HCEC 1CT (cell line): Measurements from ENCODE around the gene HOXB3.
"Not testable (repeated sequence)": the region's sequence is repeated elsewhere in the genome, so short reads cannot be mapped to it uniquely, and the experiment has no call there.

Experiments
- DNase-seq: peaks from one replicate; pipeline ENCODE4 v3.0.0-alpha.2; 2017

Gene HOXB3

DNA sequence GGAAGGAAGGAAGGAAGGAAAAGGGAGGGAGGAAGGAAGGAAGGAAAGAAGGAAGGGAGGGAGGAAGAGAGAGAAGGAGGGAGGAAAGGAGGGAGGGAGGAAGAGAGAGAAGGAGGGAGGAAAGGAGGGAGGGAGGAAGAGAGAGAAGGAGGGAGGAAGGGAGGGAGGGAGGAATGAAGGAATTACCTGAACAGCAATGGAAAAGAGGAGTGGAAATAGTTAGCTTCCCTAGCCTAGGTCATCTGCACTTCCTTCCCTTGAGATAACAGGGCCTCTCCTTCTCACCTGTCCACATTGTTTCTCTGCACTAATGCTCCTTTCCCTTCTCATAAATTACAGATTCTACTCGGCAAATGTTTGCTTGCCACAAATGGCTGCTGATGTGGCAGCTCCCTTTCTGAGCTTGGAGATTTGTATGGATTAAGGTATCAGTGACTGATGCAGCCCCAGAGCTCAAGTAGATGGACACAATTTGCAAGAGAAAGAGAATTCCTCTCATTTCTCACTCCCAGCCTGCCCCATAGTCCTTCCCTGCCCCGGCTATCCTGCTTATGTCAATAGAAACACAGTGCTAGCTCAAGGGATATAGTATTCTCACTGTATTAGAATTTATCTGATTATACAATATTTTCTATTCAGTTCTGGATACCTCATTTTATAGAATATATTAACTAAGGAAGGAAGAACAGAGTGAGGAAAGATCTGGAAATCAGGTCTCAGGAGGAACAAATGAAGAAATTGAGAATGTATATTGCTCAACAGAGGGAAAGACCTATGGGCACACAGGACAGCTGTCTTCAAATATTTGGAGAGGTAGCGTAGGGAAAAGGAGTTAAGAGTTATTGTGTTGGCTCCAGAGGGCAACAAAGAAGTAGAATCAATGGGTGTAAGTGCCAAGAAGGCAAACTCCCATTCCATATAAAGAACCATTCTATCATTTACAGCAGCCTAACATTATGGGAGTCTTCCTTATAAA is 73.8 kb downstream of the HOXB3 start:
- no peak for DNase-seq

DNA sequence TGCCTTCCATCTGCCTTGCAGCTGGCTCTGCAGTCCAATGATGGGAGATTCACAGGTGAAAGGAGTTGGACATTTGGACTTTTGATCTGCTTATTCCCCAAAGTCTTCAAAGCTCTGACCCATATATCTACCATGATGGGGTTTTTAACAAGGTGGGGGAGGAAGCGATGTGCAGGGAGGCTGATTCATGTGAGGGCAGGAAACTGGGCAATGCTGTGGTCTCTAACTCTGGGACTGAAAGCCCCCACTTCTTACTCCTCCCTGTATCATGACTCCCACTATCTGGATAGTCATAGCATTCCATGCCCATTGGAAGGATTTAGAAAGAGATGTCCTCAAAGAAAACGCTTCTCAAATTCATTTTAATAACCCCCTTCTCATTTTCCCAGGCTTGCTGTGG is 75.6 kb downstream of the HOXB3 start:
- no peak for DNase-seq

DNA sequence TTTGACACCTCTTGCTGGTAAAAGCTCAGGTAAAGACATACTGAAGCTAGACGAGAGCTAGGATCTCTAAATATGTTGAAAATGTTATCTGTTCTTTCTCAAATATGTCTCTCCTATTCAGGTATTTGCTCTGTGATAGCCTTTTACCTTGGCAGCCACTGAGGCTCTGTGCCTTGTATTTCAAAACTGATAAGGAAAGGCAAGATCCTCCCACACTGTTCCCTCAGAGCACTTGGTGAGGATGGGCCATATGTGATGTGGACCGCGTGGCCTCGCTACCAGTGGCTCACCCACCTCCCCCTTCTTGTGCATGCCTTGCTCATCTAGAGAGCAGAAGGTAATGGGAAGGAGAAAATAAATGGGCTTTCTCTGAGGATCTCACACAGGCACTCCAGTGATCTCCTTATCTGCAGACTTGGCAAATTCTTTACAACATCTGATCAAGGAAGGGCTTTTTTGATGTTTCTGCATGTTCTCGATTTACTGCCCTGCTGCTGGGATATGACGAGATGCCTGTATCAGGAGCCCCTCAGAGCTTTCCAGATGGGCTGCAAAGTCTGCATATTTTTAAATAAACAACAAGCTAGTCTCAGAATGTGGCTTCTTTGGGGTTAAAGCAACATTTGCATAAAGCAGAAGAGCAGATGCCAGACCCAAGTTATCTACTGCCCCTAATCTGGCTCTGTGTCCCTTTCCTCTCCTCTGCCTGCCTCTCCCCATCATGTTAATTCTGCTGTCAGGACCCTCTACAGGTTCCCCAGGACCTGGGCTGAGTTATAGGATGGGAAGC is 76.2 kb downstream of the HOXB3 start:
- DNase-seq, result no peak

DNA sequence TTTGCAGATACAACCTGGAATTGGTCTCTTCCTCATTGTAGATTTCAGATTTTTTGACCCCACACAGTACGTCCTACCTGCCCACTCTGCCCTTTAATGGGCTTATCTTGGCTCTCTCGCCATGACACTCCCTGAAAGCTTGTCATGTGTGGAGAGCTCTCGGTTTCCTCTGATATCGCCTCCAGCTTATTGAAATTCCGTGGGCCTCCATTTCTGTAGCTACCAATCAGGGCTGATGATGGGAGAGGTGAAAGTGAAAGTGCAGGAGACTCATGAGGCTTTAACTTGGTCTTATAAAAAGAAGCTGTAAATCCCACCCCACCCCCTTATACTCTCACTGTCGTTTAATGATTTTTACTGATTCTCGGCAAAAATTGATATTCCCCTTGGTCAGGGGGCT is 76.9 kb downstream of the HOXB3 start:
- DNase-seq, result no peak

DNA sequence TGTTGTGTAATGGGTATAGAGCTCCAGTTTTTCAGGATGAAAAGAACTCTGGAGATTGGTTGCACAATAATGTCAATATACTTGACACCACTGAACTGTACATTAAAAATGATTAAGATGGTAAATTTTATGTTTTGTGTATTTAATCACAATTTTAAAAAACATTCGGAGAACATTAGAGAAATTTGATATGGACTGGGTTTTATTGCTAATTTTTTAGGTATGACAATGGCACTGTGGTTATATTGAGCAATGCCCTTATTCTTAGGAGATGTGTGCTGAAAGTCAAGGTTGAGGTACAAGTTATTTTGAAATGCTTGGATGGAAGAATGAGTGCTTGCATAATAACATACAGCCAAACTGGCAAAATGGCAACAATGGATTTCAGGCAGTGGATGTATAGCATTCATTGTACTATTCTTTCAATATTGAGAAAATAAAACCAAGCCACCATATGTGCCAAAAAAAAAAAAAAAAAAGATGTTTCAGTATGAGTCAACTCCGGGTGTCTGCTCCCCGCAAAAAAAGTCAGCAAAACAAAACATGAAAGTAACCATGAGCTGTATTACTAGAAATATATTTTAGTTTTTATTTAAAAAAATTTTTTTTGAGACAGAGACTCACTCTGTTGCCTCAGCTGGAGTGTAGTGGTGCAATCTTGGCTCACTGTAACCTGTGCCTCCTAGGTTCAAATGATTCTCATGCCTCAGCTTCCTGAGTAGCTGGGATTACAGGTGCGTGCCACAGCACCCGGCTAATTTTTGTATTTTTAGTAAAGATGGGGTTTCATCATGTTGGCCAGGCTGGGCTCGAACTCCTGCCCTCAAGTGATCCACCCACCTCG is 79.1 kb downstream of the HOXB3 start:
- DNase-seq, result peak; percentile 95

DNA sequence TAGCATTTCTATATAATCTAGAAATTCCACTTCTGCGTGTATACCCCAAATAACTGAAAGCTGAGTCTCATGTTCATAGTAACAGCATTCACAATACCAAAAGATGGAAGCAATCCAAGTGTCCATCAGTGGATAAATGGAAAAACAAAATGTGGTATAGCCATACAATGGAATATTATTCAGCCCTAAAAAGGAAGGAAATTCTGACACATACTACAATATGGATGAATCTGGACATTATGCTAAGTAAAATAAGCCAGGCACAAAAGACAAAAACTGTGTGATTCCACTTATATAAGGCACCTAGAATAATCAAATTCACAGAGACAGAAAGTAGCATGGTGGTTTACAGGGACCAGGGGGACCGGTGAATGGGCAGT is 79.7 kb downstream of the HOXB3 start:
- DNase-seq, result no peak

DNA sequence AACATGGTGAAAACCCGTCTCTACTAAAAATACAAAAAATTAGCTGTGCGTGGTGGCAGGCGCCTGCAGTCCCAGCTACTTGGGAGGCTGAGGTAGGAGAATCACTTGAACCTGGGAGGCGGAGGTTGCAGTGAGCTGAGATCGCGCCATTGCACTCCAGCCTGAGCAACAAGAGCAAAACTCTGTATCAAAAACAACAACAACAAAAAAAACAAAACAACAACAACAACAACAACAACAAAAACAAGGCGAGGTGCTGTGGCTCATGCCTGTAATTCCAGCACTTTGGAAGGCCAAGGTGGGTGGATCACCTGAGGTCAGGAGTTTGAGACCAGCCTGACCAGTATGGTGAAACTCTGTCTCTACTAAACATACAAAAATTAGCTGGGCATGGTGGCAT is 80.3 kb downstream of the HOXB3 start:
- not testable (repeated sequence) for DNase-seq

DNA sequence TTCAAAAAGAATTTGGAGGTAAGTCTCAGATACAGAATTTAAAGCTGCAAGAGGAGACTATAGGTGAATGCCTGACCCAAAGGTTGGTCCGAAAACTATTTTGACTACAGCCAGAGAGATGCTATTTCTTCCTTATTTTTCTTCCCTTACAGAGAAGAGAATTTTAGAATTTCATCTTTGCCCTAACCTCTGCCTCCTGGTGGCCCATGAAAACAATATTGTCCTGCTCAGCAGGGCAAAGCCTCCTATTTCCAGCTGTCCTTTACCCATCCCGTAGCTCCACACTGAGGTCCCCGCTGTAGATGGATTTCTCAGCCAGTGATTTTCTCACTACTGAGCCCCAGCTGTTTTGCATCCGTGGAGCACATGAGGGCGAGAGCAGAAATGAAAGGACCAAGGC is 83.8 kb downstream of the HOXB3 start:
- DNase-seq, result no peak

DNA sequence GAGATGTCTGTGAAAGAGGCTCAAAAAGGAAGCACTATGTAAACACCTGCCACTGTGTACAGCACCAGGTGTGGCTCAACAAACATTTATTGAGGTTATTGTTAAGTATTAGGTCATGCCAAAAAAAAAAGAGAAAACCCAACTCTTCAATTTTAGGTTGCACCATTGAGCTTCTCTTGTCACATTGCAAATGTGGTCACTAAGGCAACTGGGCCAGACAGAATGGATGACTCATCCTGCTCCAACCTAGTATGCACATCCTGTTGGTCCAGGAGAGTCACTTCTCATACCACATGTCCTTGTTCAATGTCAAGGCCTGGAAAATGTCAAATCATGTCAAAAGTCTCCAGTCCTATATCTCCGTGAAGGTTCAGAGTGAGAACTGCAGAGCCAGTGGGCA is 84.3 kb downstream of the HOXB3 start:
- peak; percentile 86 for DNase-seq

DNA sequence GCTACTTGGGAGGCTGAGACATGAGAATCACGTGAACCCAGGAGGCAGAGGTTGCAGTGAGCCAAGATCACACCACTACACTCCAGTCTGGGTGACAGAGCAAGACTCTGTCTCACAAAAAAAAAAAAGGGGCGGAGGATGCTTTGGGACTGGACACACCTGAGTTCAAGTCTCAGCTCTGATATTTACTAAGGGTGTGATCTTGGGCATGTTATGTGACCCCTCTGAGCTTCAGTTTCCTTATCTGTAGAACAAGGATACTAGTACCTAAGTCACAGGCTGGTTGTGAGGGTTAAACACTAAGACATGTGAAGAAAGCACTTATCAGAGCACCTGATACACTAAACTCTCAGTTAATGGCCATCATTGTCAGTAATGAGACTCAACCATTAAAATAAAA is 85.1 kb downstream of the HOXB3 start:
- DNase-seq, result no peak

DNA sequence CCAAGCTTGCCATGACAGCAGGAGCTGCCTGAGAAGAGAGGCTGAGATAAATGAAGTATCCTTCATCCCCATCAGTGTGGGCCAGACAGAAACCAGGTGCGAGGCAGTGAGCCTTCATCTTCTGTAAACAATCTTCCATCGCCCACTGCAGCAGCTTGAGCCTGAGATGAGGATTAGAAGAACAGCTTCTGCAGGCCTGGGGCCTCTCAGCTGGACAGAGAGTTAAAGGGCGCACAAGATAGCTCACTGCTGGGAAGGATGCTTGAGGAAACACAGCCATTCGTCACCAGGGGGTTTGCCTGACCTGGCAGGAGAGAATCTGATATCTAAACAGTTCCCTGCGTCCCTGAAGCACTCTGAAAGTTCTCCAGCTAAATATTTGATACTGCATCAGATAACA is 86.3 kb downstream of the HOXB3 start:
- DNase-seq, result no peak

DNA sequence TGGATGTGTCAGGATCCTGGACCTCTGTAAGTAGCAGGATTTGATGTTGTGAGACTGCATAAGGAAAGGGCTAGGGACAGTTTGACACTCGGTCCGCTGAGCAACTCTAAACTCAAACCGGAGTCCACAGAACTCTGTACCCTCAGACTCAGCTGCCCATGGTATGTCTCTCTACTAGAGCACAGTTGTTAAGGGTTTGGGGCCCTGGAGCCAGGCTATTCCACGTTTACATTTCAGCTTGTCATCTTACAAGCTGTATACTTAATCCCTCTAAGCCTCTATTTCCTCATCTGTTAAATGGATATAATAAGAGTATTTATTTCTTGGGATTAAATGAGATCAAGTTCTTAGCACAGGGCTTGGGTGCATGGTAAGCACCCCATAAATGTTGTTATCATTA is 87.1 kb downstream of the HOXB3 start:
- no peak for DNase-seq

DNA sequence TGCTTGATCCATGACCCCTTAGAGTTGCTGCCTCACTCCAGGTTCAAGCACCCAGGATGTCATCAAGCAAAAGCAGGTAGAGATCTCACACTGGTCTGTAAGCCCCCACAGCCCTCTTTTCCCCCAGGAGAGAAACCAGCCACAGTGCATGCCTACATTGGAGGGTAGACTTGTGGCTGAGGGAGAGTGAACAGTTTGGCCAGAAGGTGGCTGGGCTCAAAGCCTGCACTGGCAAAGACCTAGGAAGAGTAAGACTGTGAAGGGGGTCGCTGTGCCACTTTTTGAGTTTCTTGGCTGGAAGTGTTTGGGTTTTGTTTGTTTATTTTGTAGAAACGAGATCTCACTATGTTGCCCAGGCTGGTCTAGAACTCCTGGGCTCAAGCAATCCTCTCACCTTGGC is 87.7 kb downstream of the HOXB3 start:
- DNase-seq, result no peak

DNA sequence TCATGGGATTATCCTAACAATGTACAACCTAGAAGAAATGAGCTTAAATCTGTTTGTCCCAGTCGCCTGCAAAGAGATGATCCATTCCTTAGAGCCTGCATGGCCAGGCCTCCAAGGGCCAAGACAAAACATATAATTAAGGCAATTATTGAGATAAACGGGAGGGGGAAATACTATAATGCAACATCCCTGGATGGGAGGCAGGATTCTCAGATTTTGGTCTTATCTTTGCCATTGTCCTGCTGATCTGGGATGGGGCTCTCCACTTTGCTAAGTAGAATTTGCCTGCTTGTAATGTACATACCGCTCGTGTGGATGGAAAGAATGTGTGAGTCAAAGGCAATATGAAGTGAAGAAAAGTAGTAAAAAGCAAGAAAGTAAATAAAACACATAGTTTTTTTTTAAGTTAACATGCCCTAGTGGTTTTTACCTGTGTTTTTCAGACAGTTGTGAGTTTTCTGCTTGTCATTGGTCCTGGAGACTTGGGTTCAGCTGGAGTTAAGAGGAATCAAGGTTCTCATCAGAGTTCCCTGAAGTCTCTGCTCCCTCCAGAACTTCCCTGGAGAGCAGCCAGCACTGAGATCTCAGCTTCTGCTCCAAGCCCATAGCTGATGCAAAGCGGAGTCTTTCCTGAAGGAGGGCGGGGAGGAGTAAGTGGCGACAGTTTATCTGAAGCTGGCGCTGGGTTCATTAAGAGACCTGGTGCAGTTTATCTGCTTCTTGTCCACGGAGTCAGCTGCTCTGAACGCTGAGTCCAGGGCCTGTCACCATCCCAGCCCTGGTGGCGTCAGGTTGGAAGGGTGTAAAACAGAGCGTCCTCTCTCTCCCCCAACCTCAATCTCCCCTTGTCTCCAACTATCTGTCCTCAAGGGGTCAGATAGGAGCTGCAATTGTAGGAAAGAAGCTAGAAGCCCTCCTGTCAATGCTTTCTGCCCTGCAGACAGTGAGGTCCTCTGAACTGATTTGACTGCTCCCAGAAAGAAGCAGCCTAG is 89.3 kb downstream of the HOXB3 start:
- DNase-seq, result no peak

DNA sequence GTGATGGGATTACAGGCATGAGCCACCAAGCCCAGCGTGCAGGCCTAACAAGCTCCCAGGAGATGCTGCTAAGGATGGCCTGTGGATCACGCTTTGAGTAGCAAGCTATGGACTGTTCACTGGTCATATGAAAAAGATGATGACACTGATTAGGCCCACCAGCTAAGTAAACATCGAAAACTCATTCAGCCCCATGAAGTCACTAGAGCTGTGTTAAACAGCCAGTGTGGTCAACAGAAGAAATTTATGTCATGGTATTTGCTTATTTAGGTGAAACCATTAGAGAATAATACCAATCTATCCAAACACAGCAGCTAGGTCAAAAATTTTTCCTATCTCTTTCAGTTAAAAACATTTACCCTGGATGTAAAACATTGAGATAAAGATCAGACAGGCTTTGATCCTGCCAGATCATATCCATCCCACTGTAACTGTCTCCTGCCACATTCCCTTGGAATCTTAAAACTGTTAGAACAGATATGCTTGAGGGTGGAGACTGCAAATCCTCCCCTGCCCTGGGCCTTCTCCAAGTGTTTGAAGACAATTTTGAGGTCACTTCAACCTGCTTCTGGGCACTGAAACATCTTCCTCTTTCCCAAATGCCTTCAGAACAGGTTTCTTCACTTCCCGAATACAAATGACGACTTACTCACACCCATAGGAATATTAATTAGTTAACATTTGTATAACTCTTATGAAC is 90.2 kb downstream of the HOXB3 start:
- DNase-seq, result no peak

DNA sequence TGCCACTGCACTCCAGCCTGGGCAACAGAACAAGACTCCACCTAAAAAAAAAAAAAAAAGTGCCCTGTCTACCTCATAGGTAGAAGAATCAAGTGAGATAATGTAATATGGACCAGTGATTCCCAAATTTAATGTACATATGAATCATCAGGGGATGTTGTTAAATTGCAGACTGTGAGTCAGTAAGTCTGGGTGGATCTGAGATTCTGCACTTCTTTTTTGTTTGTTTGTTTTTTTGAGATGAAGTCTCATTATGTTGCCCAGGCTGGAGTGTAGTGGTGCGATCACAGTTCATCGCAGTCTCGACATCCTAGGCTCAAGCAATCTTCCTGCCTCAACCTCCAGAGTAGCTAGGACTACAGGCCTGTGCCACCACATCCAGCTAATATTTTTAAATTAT is 90.8 kb downstream of the HOXB3 start:
- peak; percentile 65 for DNase-seq
